Activated naive CD4-positive, alpha-beta T cell treated with anti-CD3 and anti-CD28 coated beads for 36 hours (primary cell): ENCODE data around the gene PCDHB13. TPM values are rescaled to one million over a fixed set of nuclear protein-coding genes. Genes with fewer than 3 reads are reported as not detected.
"Not testable (repeated sequence)": the region's sequence is repeated elsewhere in the genome, so short reads cannot be mapped to it uniquely, and the experiment has no call there.

ENCODE experiments used
- CTCF ChIA-PET: fragments of 350-600 bp; sonication (Branson Sonifier 250); formaldehyde crosslinking; loops from one replicate; lab custom pipeline; 2021; ENCODE audit warnings: antibody characterized with exemption; lab: Charles Lee
- DNase-seq: peaks from one replicate; pipeline ENCODE4 v3.0.0-alpha.2; 2020
- H3K27ac Mint-ChIP-seq: one replicate; pipeline ENCODE4 v1.8.0; 2021; ENCODE audit warnings: mild to moderate bottlenecking, mixed read lengths
- H3K27me3 Mint-ChIP-seq: one replicate; pipeline ENCODE4 v1.8.0; 2021; ENCODE audit warnings: low read depth, mixed read lengths
- H3K36me3 Mint-ChIP-seq: one replicate; pipeline ENCODE4 v1.8.0; 2021; ENCODE audit warnings: low read depth, mixed read lengths
- H3K4me1 Mint-ChIP-seq: one replicate; pipeline ENCODE4 v1.8.0; 2021; ENCODE audit warnings: low read depth, mixed read lengths
- H3K4me3 Mint-ChIP-seq: one replicate; pipeline ENCODE4 v1.8.0; 2021; ENCODE audit warnings: mild to moderate bottlenecking, moderate library complexity, mixed read lengths
- H3K9me3 Mint-ChIP-seq: one replicate; pipeline ENCODE4 v1.8.0; 2021; ENCODE audit warnings: mixed read lengths
- intact Hi-C: fragments of 100-400 bp; cut with micrococcal nuclease; formaldehyde crosslinking; loops from one replicate; pipeline ENCODE4 v1.15.1; 2023
- total RNA-seq, 2 experiments: library from RNA; stranded (reverse); gene quantifications; one replicate each; pipeline ENCODE4 v1.2.3, GENCODE V29; 2021

The PCDHB13 gene
- total RNA-seq, 2 experiments from 2014 or later = not detected

GRCh38 chr5:141210849-141211248 lies 2.9 kb upstream of the PCDHB13 start:
- H3K4me1 Mint-ChIP-seq, CTCF ChIA-PET, H3K27ac Mint-ChIP-seq, DNase-seq, H3K4me3 Mint-ChIP-seq: not testable (repeated sequence)
- Mint-ChIP-seq H3K9me3 (peaks cover 13% of the 10 kb centered on the region), H3K36me3 (peaks cover 15% of the 10 kb centered on the region), H3K27me3 (peaks cover 64% of the 10 kb centered on the region)
- intact Hi-C loops = loop anchor here (10.0 kb wide), 1 partner anchor 164 kb away; the partner anchor contains the start of genes PCDHGA6 and PCDHGB3

- H3K27me3 Mint-ChIP-seq = peaks cover 54% of the 10 kb centered on the region
These were observed 864 bp downstream of the PCDHB13 start for GRCh38 chr5:141214583-141214982.

GRCh38 chr5:141215504-141215903 lies 1.8 kb downstream of the PCDHB13 start:
- H3K4me3 Mint-ChIP-seq, H3K4me1 Mint-ChIP-seq, H3K27ac Mint-ChIP-seq, DNase-seq, CTCF ChIA-PET: not testable (repeated sequence)
- Mint-ChIP-seq H3K36me3 (peaks cover 17% of the 10 kb centered on the region), H3K27me3 (peaks cover 49% of the 10 kb centered on the region), H3K9me3 (peaks cover 32% of the 10 kb centered on the region)
- intact Hi-C loops = loop anchor here (10.0 kb wide), 1 partner anchor 159 kb away; the partner anchor contains the start of genes PCDHGA6 and PCDHGB3

More at GRCh38 chr5:141214583-141214982, 864 bp downstream of the PCDHB13 start:
- DNase-seq, H3K4me3 Mint-ChIP-seq, H3K27ac Mint-ChIP-seq, H3K4me1 Mint-ChIP-seq: not testable (repeated sequence)
- peaks cover 20% of the 10 kb centered on the region for H3K36me3 Mint-ChIP-seq
- CTCF ChIA-PET = interaction anchor here (0.6 kb wide), 1 partner anchor 78 kb away, joined by 4 read pairs; no protein-coding TSS in a partner anchor
- peaks cover 30% of the 10 kb centered on the region for H3K9me3 Mint-ChIP-seq
- intact Hi-C loops = loop anchor here (10.0 kb wide), 1 partner anchor 160 kb away; the partner anchor contains the start of genes PCDHGA6 and PCDHGB3

GRCh38 chr5:141216035-141216434 lies 2.3 kb downstream of the PCDHB13 start:
- not testable (repeated sequence) for H3K4me1 Mint-ChIP-seq

GRCh38 chr5:141223112-141223783 lies 9.5 kb downstream of the PCDHB13 start, which contains the start of gene PCDHB14:
PCDHB14 (plus strand) TSS chr5:141223343; CDS start chr5:141223506, 163 bp downstream.
- H3K4me3 Mint-ChIP-seq = no peak within 1 kb of the TSS
- H3K36me3 Mint-ChIP-seq = peaks cover 10% of the 10 kb centered on the region
- no peak within 1 kb of the TSS for H3K27ac Mint-ChIP-seq
- peaks cover 4% of the 10 kb centered on the region for H3K4me1 Mint-ChIP-seq
- CTCF ChIA-PET = interaction anchor here (0.6 to 1.5 kb wide), 7 partner anchors 14 to 201 kb away, joined by 3 to 5 read pairs (median 4); partner anchors contain the start of gene SLC25A2
- peaks cover 18% of the 10 kb centered on the region for H3K9me3 Mint-ChIP-seq
- intact Hi-C loops = loop anchor here (10.0 kb wide), 1 partner anchor 332 kb away; no protein-coding TSS in a partner anchor
- no peak for DNase-seq
- peaks cover 56% of the 10 kb centered on the region for H3K27me3 Mint-ChIP-seq

More at GRCh38 chr5:141216035-141216434, 2.3 kb downstream of the PCDHB13 start:
- intact Hi-C loops = loop anchor here (10.0 kb wide), 1 partner anchor 159 kb away; the partner anchor contains the start of genes PCDHGA6 and PCDHGB3
- DNase-seq, CTCF ChIA-PET, H3K4me3 Mint-ChIP-seq, H3K27ac Mint-ChIP-seq: not testable (repeated sequence)
- Mint-ChIP-seq H3K9me3 (peaks cover 29% of the 10 kb centered on the region), H3K36me3 (peaks cover 14% of the 10 kb centered on the region), H3K27me3 (peaks cover 50% of the 10 kb centered on the region)

GRCh38 chr5:141224844-141225243 lies 11.1 kb downstream of the PCDHB13 start:
- DNase-seq, CTCF ChIA-PET, H3K9me3 Mint-ChIP-seq, H3K4me1 Mint-ChIP-seq, H3K4me3 Mint-ChIP-seq, H3K27ac Mint-ChIP-seq: not testable (repeated sequence)
- intact Hi-C loops = loop anchor here (10.0 kb wide), 1 partner anchor 330 kb away; no protein-coding TSS in a partner anchor
- H3K27me3 Mint-ChIP-seq = peaks cover 50% of the 10 kb centered on the region
- H3K36me3 Mint-ChIP-seq = peaks cover 10% of the 10 kb centered on the region

- peaks cover 10% of the 10 kb centered on the region for H3K36me3 Mint-ChIP-seq
- peaks cover 50% of the 10 kb centered on the region for H3K27me3 Mint-ChIP-seq
- intact Hi-C loops = loop anchor here (10.0 kb wide), 1 partner anchor 329 kb away; no protein-coding TSS in a partner anchor
- H3K27ac Mint-ChIP-seq, DNase-seq, H3K4me3 Mint-ChIP-seq, H3K9me3 Mint-ChIP-seq, H3K4me1 Mint-ChIP-seq, CTCF ChIA-PET: not testable (repeated sequence)
These were observed 11.7 kb downstream of the PCDHB13 start for GRCh38 chr5:141225421-141225820.

- Mint-ChIP-seq H3K9me3 (peaks cover 31% of the 10 kb centered on the region), H3K36me3 (peaks cover 12% of the 10 kb centered on the region), H3K27me3 (peaks cover 48% of the 10 kb centered on the region), H3K4me3 (no peak overlapping the region), H3K4me1 (no peaks in the 10 kb centered on the region), H3K27ac (no peak overlapping the region)
- CTCF ChIA-PET = interaction anchor here (1.1 kb wide), 1 partner anchor 11 kb away, joined by 4 read pairs; the partner anchor contains the start of gene PCDHB15
- DNase-seq = no peak
- intact Hi-C loops = no loop called here
These were observed 20.5 kb downstream of the PCDHB13 start for GRCh38 chr5:141234109-141234667.

- H3K27ac Mint-ChIP-seq, DNase-seq, H3K4me3 Mint-ChIP-seq, intact Hi-C loops, CTCF ChIA-PET, H3K4me1 Mint-ChIP-seq: not testable (repeated sequence)
- Mint-ChIP-seq H3K36me3 (peaks cover 22% of the 10 kb centered on the region), H3K9me3 (peaks cover 41% of the 10 kb centered on the region), H3K27me3 (peaks cover 64% of the 10 kb centered on the region)
These were observed 22.2 kb downstream of the PCDHB13 start for GRCh38 chr5:141235922-141236321.

GRCh38 chr5:141236516-141237313 lies 23.0 kb downstream of the PCDHB13 start:
- H3K36me3 Mint-ChIP-seq = peaks cover 24% of the 10 kb centered on the region
- CTCF ChIA-PET = interaction anchor here (0.6 to 1.2 kb wide), 3 partner anchors 13 to 135 kb away, joined by 3 to 4 read pairs (median 4); partner anchors contain the start of gene PCDHB14
- H3K4me1 Mint-ChIP-seq = no peaks in the 10 kb centered on the region
- peaks cover 66% of the 10 kb centered on the region for H3K27me3 Mint-ChIP-seq
- peaks cover 42% of the 10 kb centered on the region for H3K9me3 Mint-ChIP-seq
- H3K27ac Mint-ChIP-seq = no peak overlapping the region
- no peak overlapping the region for H3K4me3 Mint-ChIP-seq
- no peak for DNase-seq
- intact Hi-C loops = no loop called here

- no peaks in the 10 kb centered on the region for H3K4me1 Mint-ChIP-seq
- H3K27ac Mint-ChIP-seq = no peak overlapping the region
- CTCF ChIA-PET = no interaction called here
- DNase-seq = no peak
- intact Hi-C loops = no loop called here
- peaks cover 71% of the 10 kb centered on the region for H3K27me3 Mint-ChIP-seq
- H3K4me3 Mint-ChIP-seq = no peak overlapping the region
- H3K36me3 Mint-ChIP-seq = peaks cover 40% of the 10 kb centered on the region
- peaks cover 47% of the 10 kb centered on the region for H3K9me3 Mint-ChIP-seq
These were observed 27.8 kb downstream of the PCDHB13 start for GRCh38 chr5:141241496-141241895.
